Femur (tissue), 1 donor: ENCODE results near the gene GLT1D1.
"Not testable (repeated sequence)": the region's sequence is repeated elsewhere in the genome, so short reads cannot be mapped to it uniquely, and the experiment has no call there.

Experiments used
- DNase-seq: peaks from one replicate; pipeline ENCODE4 v3.0.0-alpha.2; 2017

GLT1D1 gene

DNA sequence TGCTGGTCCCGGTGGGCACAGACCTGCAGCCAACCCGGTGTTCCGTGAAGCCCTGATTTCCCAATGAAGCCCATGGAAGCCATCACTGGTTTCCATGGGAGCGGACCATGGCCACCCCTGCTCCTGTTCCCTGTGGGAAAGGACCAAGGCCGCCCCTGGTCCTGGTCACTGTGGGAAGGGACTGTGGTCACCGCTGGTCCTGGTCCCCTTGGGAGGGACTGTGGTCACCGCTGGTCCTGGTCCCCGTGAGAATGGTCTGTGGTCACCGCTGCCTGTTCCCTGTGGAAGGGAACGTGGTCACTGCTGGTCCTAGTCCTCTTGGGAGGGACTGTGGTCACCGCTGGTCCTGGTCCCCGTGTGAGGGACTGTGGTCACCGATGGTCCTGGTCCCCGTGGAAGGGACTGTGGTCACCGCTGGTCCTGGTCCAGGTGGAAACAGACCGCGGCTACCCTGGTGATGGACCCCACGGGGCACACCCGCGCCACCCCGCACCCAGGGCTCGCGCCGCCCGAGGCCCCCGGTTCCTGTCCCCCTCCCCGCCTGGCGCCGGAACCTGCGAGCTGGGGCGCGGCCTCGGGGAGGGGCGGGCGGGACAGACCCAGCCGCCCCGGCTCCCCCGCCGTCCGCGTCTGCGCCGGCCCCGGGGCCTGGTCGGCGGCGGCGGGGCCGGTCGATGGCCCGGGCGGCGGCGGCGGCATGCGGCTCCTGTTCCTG, at the start of gene GLT1D1:
GLT1D1 (plus strand) TSS at position 594 of the 715 bp plus-strand sequence; CDS start at position 698, 104 bp downstream.
- DNase-seq: no peak

DNA sequence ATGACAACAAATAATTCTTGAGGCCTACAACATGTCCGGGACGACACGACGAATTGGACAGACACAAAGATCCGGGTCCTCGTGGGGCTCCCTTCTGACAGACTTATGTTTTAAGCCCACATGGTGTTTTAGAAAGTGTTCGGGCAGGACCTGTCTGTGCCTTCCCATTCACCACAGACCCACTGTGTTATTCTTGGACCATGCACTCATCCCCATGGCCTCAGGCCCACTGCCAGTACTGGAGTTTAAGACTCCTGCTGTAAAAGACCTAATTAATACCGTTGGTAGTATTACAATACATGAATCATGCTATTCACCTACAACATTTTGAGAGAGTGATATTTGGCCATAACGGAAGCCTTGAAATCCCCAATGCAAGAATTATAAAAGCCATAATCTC, 49.5 kb upstream of the GLT1D1 start:
- no peak for DNase-seq

DNA sequence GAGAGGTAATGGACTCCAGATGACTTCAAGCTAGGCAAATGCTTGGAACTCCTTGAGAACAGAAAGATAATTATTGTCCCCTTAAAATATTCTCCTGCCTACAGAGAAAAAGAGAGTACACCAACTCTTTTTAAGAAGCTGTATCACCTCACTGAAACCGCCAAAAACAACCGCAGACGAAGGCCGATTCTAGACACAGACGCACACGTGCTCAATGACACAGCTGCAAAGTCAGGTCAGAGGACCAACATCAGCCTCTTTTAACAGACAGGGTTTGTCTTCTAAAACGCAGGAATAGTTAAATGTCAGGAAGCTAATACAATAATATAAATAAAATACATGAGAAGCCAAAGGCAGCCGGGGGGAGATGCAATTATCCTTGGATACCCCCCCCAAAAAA, 48.5 kb upstream of the GLT1D1 start:
- DNase-seq: no peak

DNA sequence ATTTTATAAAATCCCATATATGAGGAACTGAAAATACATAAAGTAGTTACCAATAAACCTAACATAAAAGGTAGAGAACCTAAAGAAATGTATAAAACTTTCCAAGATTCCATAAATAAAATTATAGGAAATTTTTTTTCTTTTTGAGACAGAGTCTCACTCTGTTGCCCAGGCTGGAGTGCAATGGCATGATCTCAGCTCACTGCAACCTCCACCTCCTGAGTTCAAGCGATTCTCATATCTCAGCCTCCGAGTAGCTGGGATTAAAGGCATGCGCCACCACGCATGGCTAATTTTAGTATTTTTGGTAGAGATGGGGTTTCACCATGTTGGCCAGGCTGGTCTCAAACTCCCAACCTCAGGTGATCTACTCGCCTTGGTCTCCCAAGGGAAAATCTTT, 47.9 kb upstream of the GLT1D1 start:
- not testable (repeated sequence) for DNase-seq

DNA sequence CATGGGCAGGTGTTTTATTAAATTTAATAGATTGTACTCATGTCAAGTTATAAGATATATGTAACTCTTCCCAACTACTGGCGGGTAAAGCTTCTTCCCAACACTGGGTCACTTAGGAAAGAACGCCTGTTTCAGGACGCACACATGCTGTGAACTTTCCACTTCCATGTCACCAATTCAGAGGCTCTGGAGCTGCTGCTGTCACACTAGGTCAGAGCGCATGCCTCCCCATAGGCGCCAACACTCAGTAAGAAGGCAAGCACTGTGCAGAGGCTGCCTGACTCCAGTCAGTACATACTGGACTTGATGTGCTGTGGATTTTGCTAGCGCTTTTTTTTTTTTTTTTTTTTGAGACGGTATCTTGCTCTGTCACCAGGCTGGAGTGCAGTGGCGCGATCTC, 46.7 kb upstream of the GLT1D1 start:
- no peak for DNase-seq

DNA sequence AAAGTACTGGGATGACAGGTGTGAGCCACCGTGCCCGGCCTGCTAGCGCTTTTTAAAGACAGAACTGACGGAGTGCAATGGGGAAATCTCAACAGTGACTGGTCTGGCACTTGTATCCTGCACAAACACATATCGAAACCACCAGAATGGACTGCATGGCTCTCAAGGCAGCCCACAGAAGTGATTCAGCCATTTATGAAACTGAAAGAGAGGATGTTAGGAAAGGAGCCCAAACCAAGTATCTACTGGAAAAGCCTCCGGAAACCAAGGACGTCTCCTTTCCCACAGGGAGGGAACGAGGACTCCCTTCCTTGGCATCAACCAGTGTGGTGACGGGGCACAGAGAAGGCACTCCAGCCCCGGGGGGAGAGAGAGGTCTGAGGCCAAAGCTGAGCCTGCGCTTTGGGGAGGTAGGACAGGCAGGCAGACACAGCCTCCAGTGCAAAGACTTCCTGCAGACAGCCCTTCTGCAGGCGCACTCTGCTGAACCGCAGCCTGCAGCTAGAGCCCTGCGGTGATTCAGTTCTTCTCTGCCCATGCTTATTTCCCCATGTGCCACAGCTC, 46.0 kb upstream of the GLT1D1 start:
- DNase-seq: peak; percentile 58

DNA sequence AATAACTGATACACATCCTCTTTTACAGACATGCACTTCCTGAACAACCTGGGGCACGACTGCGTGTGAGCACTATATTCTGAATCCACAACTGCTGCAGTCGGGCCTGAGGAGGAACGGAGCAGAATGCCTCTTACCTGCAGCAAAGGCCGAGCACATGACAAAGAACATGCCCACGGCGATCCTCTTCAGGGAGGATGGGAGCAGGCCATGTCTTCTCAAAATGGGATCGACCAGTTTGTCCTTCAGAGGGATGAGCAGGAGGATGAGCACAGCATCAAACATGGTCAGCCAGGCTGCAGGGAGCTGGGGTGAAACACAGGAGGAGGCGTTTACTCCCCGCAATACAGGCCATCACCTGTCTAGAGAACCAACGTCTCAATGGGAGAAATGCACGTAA, 44.6 kb upstream of the GLT1D1 start:
- no peak for DNase-seq

DNA sequence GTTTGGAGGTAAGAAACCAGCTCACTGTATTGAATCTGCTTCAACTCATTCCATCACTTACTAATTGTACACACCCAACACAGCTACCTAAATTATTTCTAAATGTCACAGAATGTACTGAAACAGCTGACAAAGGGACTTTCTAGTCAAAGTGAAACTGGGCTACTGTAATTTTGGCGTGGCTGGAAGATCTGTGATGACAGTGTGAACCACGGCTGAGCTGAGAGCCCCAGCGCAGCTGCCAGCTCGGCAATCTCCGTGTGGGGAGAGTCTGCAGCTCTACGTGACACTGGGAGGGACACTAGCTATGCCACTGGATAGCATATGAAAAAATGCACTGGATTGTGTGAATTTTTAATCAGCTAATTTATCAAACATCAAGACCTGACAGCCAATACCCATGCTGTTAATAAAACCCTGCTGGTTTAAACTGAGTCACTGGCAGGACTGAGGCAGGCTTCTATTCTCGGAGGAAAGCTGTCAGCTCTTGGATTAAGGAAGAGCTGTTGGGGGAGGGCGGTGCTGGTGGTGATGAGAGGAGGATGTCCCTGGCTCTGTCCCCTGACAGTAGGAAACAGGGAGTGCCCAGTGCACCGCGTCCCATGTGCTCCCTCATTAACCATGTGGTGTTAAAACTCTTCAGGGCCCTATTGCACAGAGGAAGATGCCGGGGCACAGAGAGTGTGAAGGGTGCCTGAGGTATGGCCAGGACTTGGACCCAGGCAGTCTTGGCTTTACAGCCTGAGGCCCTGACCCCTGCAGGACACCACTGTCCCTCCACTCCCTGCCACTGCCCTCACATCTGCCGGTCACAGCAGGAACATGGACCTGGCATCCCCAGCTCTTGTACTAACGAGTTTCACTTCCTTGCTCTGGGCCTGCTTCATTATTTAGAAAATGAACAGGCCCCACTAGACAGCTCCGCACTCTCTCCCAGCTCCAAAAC, 42.8 kb upstream of the GLT1D1 start:
- no peak for DNase-seq

DNA sequence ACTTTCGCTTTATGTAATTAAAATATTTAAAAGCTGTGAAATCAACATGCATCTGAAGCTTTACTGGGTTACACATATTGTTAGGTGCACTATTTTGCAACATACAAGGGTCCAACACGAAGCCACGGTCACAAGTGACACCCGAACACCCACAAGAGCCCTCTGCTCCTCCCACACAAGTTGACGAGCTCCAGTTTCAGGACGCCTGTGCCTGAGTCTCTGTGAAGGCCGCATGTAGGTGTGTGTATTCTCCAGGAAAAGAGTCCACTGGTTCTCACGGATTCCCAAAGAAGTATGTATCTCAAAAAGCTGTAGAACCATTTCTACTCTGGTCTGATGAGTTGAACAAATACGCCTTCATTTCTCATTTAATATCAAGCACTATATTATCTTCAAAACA, 41.5 kb upstream of the GLT1D1 start:
- no peak for DNase-seq

DNA sequence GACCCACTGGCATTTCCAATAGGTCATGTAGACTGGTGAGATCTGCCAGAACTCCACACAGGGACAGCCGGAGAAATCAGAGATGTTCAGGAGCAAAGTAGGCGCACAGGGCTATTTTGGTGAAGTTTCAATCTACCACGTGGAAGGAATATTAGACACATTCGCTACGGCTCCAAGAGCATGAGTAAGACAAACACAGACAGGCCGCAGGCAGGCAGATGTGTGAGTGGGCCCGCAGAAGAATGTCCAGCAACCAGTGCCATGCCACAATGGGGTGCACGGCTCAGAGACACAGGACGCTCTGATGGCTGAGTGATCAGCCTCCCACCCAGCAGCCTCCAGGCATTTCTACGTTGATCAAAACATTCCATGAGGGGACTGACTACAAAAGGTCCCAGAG, 39.9 kb upstream of the GLT1D1 start:
- DNase-seq: no peak

DNA sequence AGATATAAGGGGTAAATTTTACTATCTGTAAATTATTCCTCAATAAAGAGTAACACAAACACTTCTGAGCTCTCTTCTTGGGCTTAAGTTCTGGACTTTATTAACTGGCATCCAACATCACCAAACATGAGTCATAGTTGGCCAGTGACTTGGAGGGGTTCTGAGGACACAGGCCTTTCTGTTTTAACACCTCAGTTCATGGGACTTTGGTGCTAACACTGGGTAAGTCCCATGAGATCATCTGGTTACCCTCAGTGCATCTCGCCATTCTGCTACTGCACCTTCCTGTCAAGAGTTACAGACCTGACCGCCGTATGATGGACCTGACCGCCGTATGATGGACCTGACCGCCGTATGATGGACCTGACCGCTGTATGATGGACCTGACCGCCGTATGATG, 39.4 kb upstream of the GLT1D1 start:
- no peak for DNase-seq

DNA sequence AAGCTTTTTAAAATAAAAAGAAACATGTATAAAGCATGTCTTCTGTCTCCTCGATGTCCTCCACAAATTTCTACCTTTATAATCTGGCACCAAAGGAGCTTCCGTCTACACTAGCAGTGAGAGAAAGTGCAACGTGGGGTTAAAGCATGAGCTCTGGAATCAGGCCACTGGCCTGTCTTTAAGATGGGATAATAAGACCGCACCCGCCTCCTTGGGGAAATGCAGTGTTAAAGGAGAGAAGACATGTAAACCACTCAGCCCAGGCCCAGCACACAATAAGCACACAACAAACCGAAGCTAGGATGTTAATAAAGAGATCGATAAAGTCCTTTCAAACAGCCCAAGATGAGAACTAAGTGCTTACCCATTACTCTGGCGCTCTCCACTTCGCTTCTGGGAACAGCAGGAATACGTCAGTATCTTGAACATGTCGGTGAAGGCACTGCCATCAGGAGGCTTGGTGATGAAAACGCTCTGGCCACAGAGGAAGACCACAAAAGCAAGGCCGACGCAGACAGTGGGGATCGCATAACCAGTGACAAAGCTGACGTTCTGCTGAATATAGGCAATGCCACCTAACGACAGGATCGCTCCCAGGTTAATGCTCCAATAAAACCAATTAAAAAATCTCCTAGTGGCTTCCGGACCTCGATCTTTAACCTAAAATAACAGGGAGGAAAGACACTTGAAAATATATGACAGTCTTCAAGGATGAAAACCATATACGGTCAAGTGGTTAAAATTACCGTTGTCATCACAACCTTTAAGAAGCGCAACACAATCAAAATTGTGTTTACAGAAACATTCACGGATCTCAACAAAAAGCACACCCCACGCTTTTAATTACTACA, 38.6 kb upstream of the GLT1D1 start:
- DNase-seq: no peak

DNA sequence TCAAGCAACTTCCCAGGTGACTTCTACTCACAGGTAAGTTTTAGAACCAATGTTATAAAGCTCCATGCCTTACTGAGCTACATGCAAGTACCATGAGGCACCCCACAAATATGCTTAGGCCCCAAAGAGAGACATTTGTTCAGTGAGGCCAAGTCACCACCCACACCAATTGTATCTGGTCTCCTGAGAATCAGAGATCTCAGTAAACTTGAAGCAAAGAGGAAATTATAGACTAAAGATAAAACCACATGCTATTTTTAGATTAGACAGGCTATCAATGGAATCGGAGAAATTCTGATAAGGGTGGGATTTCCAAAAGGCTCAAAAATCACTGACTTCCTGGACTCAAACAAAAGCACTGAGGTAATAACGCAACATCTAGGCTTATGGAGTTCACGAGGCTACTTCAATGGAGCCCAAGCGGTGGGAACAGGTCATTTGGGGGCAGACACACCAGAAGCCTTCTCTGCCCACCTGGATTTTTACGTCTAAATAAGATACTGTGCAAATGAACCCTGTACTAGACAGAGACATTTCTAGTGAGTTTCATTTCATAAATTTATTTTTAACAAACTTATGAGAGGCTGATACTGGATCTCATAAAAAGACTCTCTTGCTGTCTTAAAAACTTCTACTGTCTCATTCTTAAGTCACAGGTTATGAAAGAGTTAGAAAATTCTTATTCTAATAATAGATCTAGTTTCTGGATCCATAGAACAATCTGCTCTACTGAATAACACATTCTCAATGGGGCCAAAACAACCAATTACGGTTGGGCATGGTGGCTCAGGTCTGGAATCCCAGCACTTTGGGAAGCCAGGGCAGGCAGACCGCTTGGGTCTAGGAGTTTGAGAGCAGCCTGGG, 37.3 kb upstream of the GLT1D1 start:
- no peak for DNase-seq

DNA sequence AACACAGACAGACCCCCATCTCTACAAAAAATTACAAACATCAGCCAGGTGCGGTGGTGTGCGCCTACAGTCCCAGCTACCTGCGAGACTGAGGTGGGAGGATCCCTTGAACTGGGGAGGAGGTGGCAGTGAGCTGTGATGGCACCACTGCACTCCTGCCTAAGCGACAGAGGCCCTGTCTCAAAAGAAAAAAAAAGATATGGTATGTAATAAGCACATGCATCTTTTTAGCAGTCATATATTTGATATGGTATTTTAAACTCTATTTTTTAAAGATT, 36.7 kb upstream of the GLT1D1 start:
- no peak for DNase-seq

DNA sequence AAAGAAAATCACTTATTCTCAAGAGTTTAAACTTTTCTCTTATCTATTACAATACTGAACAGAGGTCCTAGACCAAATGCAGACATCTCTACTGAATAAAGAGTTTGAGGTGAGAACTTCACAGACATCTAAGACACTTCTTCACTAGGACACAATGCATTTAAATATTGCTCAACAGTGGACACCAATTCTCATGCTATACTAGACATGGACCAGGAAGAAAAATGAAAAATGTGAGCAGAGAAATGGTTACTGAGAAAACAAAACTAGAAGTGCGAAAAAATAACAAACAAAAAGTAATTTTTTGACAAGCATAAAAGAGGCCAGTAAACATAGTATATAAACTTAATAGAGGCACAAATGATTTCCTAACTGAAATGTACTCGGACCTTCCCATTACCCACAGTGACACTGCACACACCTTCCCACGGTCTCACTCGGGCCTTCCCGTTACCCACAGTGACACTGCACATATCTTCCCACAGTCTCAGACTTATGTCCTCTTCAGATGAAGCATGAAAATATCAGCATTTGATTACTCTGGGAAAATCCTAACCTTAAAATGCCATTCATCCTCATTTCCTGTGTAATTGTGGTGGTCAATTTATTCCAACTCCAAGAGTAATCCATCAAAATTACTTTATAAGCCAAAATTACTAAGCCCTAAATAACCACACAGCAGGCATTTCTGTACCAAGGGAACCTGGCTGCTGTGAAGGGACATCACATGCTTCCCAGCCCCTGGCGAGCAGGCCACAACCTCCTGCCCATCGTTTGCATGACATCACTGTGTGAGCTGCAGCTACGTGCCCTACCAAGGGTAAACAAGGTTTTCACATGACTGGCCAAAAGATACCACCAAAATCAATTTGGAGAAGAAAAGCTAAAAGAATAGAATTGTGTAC, 35.9 kb upstream of the GLT1D1 start:
- peak; percentile 45 for DNase-seq

DNA sequence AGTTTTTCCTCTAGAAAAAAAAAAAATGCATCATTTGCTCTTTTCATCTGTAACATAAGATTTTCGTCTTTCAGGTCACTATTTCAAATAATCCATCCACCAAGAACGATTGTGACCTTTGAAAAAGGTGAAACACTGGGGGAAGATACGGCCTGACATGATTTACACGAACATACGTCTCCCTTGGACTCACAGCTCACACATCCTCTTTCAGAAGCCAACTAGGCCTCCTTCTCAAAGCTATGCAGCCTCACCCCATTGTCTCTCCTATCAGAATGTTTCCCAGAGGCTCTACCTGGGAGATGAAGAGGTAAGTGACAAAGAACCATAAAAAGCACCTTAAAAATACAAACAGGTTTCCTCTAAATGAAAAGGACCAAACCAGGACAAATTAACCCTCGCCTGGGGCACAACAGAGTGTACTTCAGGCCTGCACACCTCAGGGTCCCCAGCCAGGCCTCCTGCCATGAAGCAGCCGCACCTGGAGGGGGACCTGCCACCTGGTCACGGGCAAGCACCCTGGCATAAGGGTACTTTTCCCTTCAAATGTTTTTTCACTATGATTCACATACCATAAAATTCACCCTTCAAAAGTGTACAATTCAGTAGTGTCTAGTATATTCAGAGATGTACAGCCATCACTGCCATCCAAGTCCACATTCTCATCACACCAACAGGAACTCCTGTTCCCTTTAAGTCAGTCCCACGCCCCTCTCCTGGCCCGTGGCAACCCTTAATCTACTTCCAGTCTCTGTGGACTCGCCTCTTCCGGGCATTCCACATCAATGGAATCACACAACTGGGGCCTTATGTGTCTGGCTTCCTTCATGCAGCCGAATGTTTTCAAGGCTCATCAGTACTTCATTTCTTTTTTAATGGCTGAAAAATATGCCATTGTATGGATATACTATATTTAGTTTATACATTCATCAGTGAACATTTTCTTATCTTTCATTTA, 34.9 kb upstream of the GLT1D1 start:
- no peak for DNase-seq

DNA sequence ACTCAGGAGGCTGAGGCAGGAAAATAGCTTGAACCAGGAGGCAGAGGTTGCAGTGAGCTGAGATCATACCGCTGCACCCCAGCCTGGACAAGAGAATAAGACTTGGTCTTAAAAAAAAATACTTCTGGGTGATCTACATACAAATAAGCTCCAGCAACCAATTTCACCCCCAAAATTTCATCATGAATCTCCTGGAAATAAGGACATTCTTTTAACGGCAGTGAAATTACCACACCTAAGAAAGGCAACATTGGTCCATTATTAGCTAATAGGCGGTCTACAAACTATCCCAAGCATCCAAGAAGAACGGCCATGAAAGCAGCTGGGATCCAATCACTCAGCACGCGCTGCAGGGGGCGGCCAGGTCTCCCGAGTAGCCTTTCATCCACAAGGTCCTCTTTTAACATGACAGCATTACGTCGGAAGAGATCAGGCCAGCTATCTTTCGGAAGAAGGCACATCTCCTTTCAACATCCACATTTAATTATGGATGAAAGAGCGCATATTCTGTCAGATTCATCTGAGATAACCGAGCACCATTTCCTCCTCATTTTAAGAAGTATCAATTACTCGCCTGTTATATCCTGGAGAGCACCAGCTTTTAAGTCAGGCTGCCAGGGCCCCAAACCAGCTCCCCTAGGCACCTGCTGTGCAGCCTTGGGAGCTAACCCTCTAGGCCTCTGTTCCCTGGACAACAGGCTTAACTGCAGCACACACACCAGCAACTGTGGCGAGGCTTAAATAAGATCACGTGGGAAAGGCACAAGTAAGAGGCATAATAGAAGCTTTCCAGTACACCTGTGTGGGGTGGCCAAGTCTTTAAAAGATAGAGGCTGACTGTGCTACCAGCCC, 33.8 kb upstream of the GLT1D1 start:
- DNase-seq: no peak

DNA sequence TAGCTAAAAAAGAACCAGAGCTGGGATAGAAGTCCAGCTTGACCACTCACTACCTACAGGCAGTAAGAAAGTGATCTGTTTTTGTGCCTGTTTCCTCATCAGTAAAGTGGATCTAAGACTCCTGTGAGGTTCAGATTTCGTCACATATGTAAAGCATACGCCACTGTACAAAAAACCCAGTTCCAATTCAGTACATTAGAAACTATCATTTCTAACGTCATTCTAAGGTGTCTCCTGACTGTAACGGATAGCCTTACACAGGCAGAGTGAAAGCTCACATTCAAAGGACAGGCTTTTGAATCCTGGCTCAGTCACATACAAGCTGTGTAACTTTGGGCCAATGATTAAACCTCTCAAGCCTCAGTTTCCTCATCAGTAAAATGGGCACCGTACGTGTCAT, 33.0 kb upstream of the GLT1D1 start:
- no peak for DNase-seq
